GM18868 (cell line): ENCODE measurements around the gene GMDS.
"Not testable (repeated sequence)": the region's sequence is repeated elsewhere in the genome, so short reads cannot be mapped to it uniquely, and the experiment has no call there.

Source experiments
- ATAC-seq: cut with Tn5 transposase; IDR thresholded peaks from one replicate; pipeline ENCODE4 v1.9.1; 2021; ENCODE audit warnings: mild to moderate bottlenecking, moderate library complexity; ENCODE audit not compliant: unreplicated experiment

Gene GMDS

GRCh38 chr6:1764397-1764987 lies 480.9 kb downstream of the GMDS start:
- no peak for ATAC-seq

DNA sequence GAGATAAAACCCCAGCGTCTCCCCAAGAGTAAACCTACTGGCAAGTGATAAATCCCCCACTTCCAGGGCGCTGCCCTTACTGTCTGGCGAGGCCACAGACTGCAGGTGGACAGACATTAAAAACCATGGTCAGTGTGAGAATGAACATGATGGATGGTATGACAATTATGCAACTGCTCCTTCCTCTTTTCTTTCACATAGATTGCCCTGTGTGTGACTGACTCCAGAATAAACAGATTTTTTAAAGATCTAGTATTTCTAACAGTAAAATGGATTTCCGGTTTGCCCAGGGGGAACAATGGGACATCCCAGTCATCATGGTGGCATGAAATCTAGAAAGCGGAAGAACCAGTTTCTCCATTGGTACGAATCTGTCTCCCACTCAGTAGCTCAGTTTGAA lies 482.0 kb downstream of the GMDS start:
- ATAC-seq, result no peak

- no peak for ATAC-seq
These were observed 483.2 kb downstream of the GMDS start for GRCh38 chr6:1762203-1762602.

- no peak for ATAC-seq
These were observed 483.9 kb downstream of the GMDS start for GRCh38 chr6:1761477-1761877.

- no peak for ATAC-seq
These were observed 484.5 kb downstream of the GMDS start for GRCh38 chr6:1760876-1761275.

GRCh38 chr6:1759870-1760269 lies 485.5 kb downstream of the GMDS start:
- ATAC-seq, result no peak

- no peak for ATAC-seq
These were observed 487.2 kb downstream of the GMDS start for GRCh38 chr6:1758076-1758679.

DNA sequence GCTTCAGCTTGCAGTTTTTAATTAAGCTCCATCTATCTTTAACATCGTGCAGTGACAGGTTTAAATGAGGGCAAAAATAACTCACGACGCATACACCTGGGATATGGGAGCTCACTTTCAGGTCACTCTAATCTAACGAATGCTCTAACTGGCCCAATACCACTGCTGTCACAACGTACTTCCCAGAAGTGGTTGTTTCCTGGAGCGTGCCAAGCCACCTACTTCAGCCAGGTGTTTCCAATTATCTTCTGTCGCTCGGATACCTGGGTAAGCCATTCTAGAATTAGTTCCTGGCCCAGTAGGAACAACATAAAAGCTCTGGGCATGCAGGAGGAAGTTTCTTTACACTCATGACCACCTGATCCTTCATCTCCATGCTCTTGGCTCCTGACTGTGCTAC lies 488.3 kb downstream of the GMDS start:
- ATAC-seq, result no peak

DNA sequence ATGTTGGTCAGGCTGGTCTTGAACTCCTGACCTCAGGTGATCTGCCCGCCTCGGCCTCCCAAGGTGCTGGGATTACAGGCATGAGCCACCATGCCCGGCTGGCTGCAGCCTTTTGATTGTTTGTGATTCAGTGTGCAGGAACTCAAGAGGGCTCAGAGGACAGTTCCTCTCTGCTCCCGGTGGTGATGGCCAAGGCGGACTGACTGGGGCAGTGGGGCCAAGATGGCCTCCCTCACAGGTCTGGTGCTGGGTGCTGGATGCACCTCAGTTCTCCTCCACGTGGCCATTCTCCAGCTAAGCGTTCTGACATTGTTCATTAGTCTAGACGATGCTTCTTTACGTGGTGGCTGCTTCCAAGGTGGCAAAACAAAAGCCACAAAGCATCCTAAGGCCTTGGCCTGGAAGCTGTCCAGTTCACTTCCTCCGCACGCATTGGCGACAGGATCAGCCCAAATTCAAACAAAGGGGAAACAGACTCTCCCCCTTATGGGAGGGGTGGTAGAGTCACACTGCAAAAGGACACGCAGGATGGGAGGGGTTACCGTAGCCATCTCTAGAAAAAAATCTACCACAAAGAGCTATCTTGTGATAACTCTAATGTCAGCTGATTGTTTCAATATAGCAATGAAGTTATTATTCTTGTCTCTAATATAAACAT lies 488.8 kb downstream of the GMDS start:
- ATAC-seq, result no peak

DNA sequence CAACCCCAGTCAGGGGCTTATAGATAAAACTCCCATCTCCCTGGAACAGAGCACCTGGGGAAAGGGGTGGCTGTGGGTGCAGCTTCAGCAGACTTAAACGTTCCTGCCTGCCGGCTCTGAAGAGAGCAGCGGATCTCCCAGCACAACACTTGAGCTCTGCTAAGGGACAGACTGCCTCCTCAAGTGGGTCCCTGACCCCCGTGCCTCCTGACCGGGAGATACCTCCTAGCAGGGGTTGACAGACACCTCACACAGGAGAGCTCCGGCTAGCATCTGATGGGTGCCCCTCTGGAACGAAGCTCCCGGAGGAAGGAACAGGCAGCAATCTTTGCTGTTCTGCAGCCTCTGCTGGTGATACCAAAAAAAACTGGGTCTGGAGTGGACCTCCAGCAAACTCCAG lies 494.3 kb downstream of the GMDS start:
- ATAC-seq, result not testable (repeated sequence)

DNA sequence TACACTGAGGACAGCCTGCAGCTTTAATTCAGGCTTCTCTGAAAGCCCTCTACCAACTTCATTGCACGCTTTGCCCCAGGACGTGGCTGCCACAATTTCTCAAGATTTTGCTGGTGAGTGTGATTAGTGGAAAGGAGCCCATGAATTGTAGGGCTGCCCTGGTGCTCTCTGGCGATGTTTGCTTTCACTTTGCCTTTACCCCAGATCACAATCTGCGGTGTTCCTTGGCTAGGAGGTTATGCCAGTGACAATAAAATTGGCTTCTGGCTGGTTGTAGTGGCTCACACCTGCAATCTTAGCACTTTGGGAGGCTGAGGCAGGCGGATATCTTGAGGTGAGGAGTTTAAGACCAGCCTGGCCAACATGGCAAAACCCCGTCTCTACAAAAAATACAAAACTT lies 496.4 kb downstream of the GMDS start:
- no peak for ATAC-seq

DNA sequence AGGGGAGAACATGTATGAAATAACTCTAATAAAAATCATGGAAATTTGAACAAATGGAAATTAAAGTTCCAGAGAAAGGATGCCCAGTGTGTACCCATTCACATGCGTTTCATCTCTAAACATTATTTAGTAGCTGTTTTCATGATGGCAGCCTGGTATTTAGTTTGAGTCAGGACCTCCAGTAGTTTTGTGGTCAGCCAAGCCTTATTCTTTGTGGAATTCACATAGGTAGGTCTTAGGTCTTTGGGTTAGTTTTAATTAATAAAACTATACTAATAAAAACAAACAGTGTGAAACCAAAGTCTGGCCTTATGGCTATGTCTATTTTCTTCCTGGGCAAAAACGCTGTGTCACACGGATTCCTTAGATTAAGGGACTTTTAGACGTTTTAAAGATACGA lies 497.9 kb downstream of the GMDS start:
- no peak for ATAC-seq

- ATAC-seq, result no peak
These were observed 498.4 kb downstream of the GMDS start for GRCh38 chr6:1747003-1747402.

- no peak for ATAC-seq
These were observed 499.6 kb downstream of the GMDS start for GRCh38 chr6:1745814-1746213.

- ATAC-seq, result no peak
These were observed 500.9 kb downstream of the GMDS start for GRCh38 chr6:1744543-1744942.

DNA sequence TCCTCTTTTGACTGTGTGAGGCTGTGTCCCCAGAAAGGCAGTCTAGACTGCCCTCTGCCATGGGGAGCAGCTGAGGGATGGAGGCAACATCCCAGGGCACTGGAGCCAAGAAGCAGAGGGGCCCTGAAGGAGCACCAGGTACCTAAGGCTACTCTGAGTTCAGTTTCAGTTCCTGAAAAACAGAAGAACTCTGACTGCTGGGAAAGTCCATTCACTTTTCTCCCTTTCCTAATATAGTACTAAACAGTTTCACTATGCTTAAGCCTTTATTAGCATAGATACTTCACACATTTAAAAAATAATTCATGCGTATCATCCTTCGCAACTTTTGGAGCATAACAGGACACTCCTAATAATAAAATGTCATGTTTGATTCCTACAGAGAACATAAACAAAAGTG lies 505.7 kb downstream of the GMDS start:
- peak; percentile 86 for ATAC-seq

DNA sequence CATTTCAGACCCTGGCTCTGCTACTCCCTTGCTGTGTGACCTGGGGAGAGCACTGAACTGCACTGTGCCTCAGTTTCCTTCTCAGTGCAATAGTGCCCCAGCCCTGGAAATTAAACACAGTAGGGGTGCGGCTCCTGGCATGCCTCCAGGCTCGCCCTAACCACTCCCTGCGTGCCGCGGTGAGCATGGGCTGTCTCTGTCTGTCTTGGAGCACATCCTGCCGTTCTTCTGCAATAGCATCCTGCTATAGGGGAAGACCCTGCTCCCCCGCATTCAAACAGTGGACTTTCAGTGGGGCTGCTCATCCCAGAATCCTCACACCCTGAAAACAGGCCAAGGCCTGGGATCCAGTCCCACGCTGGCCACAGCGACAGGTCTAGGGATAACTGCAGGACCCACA lies 506.2 kb downstream of the GMDS start:
- peak; percentile 18 for ATAC-seq

- ATAC-seq, result no peak
These were observed 506.8 kb downstream of the GMDS start for GRCh38 chr6:1738558-1739081.

- no peak for ATAC-seq
These were observed 507.7 kb downstream of the GMDS start for GRCh38 chr6:1737463-1738311.

DNA sequence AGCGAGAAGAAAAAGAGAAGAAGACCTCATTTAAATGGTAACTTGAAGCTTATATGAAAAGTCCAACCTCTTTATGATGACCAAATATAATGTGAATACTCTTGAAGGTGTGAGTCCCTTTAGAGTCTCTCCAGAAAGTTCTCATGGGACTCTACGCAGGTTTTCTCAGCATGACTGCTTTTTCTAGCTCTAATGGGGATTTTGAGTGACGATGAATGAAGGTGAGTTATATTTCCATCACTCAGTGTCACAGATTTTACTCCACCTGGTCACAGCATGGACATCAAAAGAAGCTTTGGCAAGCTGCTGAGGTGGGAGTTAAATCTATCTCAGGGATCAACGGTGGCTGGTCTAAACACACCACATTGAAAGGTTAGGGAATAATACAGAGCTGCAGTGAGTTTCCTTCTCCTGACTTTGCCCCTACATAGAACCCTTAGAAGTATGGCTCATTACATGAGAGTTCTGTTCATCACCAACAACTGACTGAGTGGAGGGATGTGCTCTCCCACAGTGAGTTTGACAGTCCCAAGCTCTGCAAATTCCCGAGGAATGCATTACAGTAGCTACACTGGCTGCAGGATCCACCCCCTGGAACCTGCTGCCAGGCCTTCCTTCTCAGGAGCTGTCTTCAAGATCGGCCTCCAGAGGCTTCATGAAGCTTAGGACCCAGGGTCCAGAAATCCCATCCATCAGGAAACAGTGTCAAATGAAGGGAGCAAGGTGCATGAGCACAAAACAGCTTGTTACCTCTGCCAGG lies 508.9 kb downstream of the GMDS start:
- ATAC-seq, result no peak
